HepG2 (cell line): ENCODE results near the gene PRKN. TPM values are rescaled to one million over a fixed set of nuclear protein-coding genes. Genes with fewer than 3 reads are reported as not detected.

ENCODE experiments used
- ATAD3A ChIP-seq: sonication (generic); formaldehyde crosslinking; IDR thresholded peaks from 2 replicates; pipeline ENCODE4 v1.4.0; 2020; ENCODE audit warnings: missing genetic modification reagents
- BCL6 ChIP-seq: IDR thresholded peaks from 2 replicates; pipeline ENCODE4 v1.6.1; 2016; ENCODE audit warnings: missing genetic modification reagents, missing compliant biosample characterization
- DNMT1 ChIP-seq: sonication (generic); formaldehyde crosslinking; IDR thresholded peaks from 2 replicates; pipeline ENCODE4 v1.5.1; 2020; ENCODE audit warnings: mild to moderate bottlenecking, missing genetic modification reagents
- FOXJ3 ChIP-seq: sonication (generic); formaldehyde crosslinking; IDR thresholded peaks from 2 replicates; pipeline ENCODE4 v1.4.0; 2020; ENCODE audit warnings: missing genetic modification reagents, mild to moderate bottlenecking, borderline replicate concordance
- HNRNPUL1 ChIP-seq: fragments of 200-400 bp; formaldehyde crosslinking; IDR thresholded peaks from 2 replicates; pipeline ENCODE4 v1.6.1; 2017; ENCODE audit warnings: low read depth, mild to moderate bottlenecking, low read length, moderate library complexity
- HOXA5 ChIP-seq: sonication (generic); formaldehyde crosslinking; IDR thresholded peaks from 2 replicates; pipeline ENCODE4 v1.4.0; 2020; ENCODE audit warnings: missing genetic modification reagents
- NCOR1 ChIP-seq: fragments of 200-600 bp; sonication (generic); IDR thresholded peaks from 2 replicates; pipeline ENCODE4 v1.7.0; 2017; ENCODE audit warnings: antibody characterized with exemption, low read length, borderline replicate concordance
- SNAPC2 ChIP-seq: sonication (generic); formaldehyde crosslinking; IDR thresholded peaks from 2 replicates; pipeline ENCODE4 v1.8.1; 2022; ENCODE audit warnings: mild to moderate bottlenecking, missing genetic modification reagents
- SOX5 ChIP-seq: IDR thresholded peaks from 2 replicates; pipeline ENCODE4 v1.6.1; 2016; ENCODE audit warnings: borderline replicate concordance
- SPEN ChIP-seq: sonication (generic); formaldehyde crosslinking; IDR thresholded peaks from 2 replicates; pipeline ENCODE4 v1.5.1; 2020; ENCODE audit warnings: low read depth, mild to moderate bottlenecking, missing genetic modification reagents
- THRA ChIP-seq: sonication (generic); formaldehyde crosslinking; IDR thresholded peaks from 2 replicates; pipeline ENCODE4 v1.4.0; 2020; ENCODE audit warnings: missing genetic modification reagents, borderline replicate concordance
- THYN1 ChIP-seq: sonication (generic); formaldehyde crosslinking; IDR thresholded peaks from 2 replicates; pipeline ENCODE4 v1.8.1; 2023; ENCODE audit warnings: low read depth, mild to moderate bottlenecking, moderate library complexity, missing genetic modification reagents, borderline replicate concordance
- ZFP36L1 ChIP-seq: sonication (generic); formaldehyde crosslinking; IDR thresholded peaks from 2 replicates; pipeline ENCODE4 v1.8.0; 2022; ENCODE audit warnings: mild to moderate bottlenecking, missing genetic modification reagents, moderate library complexity
- ZNF562 ChIP-seq: sonication (generic); formaldehyde crosslinking; IDR thresholded peaks from 2 replicates; pipeline ENCODE4 v1.8.0; 2022; ENCODE audit warnings: missing genetic modification reagents, borderline replicate concordance
- ZNF772 ChIP-seq: sonication (generic); formaldehyde crosslinking; IDR thresholded peaks from 2 replicates; pipeline ENCODE4 v1.5.0; 2020; ENCODE audit warnings: mild to moderate bottlenecking, missing genetic modification reagents
- polyA plus RNA-seq, 8 experiments: library from polyadenylated mRNA; depleted of rRNA in 3 of 8; stranded (reverse) in 7 of 8; unstranded in 1 of 8; fragments of >200 nt; fragmentation: Illumina TruSeq in 4 of 8; extraction: Trizol in 4 of 8; gene quantifications; 2 replicates each; pipeline versions ENCODE4 v1.2.1 to v1.2.3, GENCODE V29; 2011 to 2016; ENCODE audit warnings: low read depth in 4 of 8, missing spikeins in 1 of 8, mixed read lengths in 1 of 8; ENCODE audit not compliant: insufficient read depth in 1 of 8
- total RNA-seq, 5 experiments: library from RNA; depleted of rRNA; stranded (reverse); fragments of >200 nt; fragmentation: Illumina TruSeq; extraction: Trizol; gene quantifications; 2 replicates each; pipeline ENCODE4 v1.2.3, GENCODE V29; 2016; ENCODE audit warnings: low read depth in 1 of 5
- TF ChIP-seq, protein P1 (sequence below): sonication (generic); formaldehyde crosslinking; IDR thresholded peaks from 2 replicates; pipeline ENCODE4 v1.5.1; 2020; ENCODE audit warnings: mild to moderate bottlenecking, missing genetic modification reagents, borderline replicate concordance
- TF ChIP-seq, protein P2 (sequence below): sonication (generic); formaldehyde crosslinking; IDR thresholded peaks from 2 replicates; pipeline ENCODE4 v1.4.0; 2020; ENCODE audit warnings: missing genetic modification reagents

PRKN gene
- total and polyA plus RNA-seq, 2 of the 13 experiments (the other 11 are each of a cell fraction or from before 2014, with no cell fraction given) = 0.31 to 0.44 TPM

- TF ChIP-seq, protein P1, sequence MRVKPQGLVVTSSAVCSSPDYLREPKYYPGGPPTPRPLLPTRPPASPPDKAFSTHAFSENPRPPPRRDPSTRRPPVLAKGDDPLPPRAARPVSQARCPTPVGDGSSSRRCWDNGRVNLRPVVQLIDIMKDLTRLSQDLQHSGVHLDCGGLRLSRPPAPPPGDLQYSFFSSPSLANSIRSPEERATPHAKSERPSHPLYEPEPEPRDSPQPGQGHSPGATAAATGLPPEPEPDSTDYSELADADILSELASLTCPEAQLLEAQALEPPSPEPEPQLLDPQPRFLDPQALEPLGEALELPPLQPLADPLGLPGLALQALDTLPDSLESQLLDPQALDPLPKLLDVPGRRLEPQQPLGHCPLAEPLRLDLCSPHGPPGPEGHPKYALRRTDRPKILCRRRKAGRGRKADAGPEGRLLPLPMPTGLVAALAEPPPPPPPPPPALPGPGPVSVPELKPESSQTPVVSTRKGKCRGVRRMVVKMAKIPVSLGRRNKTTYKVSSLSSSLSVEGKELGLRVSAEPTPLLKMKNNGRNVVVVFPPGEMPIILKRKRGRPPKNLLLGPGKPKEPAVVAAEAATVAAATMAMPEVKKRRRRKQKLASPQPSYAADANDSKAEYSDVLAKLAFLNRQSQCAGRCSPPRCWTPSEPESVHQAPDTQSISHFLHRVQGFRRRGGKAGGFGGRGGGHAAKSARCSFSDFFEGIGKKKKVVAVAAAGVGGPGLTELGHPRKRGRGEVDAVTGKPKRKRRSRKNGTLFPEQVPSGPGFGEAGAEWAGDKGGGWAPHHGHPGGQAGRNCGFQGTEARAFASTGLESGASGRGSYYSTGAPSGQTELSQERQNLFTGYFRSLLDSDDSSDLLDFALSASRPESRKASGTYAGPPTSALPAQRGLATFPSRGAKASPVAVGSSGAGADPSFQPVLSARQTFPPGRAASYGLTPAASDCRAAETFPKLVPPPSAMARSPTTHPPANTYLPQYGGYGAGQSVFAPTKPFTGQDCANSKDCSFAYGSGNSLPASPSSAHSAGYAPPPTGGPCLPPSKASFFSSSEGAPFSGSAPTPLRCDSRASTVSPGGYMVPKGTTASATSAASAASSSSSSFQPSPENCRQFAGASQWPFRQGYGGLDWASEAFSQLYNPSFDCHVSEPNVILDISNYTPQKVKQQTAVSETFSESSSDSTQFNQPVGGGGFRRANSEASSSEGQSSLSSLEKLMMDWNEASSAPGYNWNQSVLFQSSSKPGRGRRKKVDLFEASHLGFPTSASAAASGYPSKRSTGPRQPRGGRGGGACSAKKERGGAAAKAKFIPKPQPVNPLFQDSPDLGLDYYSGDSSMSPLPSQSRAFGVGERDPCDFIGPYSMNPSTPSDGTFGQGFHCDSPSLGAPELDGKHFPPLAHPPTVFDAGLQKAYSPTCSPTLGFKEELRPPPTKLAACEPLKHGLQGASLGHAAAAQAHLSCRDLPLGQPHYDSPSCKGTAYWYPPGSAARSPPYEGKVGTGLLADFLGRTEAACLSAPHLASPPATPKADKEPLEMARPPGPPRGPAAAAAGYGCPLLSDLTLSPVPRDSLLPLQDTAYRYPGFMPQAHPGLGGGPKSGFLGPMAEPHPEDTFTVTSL (CRISPR knock-in tag) = peak; percentile 91
- TF ChIP-seq SPEN (peak; percentile 30; the same call in 1 of the 2 replicates), THYN1 (CRISPR knock-in tag) (no peak), BCL6 (peak; percentile 68), THRA (peak; percentile 54; the same call in 1 of the 2 replicates), FOXJ3 (CRISPR knock-in tag) (peak; percentile 76; the same call in 1 of the 2 replicates), ZNF772 (CRISPR knock-in tag) (peak; percentile 34; the same call in 1 of the 2 replicates), HOXA5 (CRISPR knock-in tag) (peak; percentile 56; the same call in 1 of the 2 replicates), ATAD3A (CRISPR knock-in tag) (no peak), NCOR1 (peak; percentile 17; the same call in 1 of the 2 replicates), HNRNPUL1 (no peak), SOX5 (peak; percentile 82; the same call in 1 of the 2 replicates), DNMT1 (CRISPR knock-in tag) (no peak), ZFP36L1 (CRISPR knock-in tag) (0 out of 2 replicates have a peak, but pooled peaks have one; percentile 41), SNAPC2 (CRISPR knock-in tag) (peak; percentile 64; the same call in 1 of the 2 replicates), ZNF562 (no peak)
- TF ChIP-seq, protein P2, sequence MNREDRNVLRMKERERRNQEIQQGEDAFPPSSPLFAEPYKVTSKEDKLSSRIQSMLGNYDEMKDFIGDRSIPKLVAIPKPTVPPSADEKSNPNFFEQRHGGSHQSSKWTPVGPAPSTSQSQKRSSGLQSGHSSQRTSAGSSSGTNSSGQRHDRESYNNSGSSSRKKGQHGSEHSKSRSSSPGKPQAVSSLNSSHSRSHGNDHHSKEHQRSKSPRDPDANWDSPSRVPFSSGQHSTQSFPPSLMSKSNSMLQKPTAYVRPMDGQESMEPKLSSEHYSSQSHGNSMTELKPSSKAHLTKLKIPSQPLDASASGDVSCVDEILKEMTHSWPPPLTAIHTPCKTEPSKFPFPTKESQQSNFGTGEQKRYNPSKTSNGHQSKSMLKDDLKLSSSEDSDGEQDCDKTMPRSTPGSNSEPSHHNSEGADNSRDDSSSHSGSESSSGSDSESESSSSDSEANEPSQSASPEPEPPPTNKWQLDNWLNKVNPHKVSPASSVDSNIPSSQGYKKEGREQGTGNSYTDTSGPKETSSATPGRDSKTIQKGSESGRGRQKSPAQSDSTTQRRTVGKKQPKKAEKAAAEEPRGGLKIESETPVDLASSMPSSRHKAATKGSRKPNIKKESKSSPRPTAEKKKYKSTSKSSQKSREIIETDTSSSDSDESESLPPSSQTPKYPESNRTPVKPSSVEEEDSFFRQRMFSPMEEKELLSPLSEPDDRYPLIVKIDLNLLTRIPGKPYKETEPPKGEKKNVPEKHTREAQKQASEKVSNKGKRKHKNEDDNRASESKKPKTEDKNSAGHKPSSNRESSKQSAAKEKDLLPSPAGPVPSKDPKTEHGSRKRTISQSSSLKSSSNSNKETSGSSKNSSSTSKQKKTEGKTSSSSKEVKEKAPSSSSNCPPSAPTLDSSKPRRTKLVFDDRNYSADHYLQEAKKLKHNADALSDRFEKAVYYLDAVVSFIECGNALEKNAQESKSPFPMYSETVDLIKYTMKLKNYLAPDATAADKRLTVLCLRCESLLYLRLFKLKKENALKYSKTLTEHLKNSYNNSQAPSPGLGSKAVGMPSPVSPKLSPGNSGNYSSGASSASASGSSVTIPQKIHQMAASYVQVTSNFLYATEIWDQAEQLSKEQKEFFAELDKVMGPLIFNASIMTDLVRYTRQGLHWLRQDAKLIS (CRISPR knock-in tag) = no peak
Observed at GRCh38 chr6:162058281-162058875, 669.2 kb downstream of the PRKN start (continued).
